Brain microvascular endothelial cell (primary cell): ENCODE measurements around the gene HCN4.

Experiments used
- DNase-seq: peaks from one replicate; pipeline ENCODE4 v3.0.0-alpha.2; 2020
- H3K27ac ChIP-seq: fragments of 250-450 bp; sonication (Bioruptor Pico); 2 replicates; pipeline ENCODE4 v1.5.1; 2020; ENCODE audit warnings: mild to moderate bottlenecking, moderate library complexity
- H3K27me3 ChIP-seq: fragments of 250-450 bp; sonication (Bioruptor Pico); replicated peaks from 2 replicates; pipeline ENCODE4 v1.5.1; 2020; ENCODE audit warnings: mild to moderate bottlenecking
- H3K36me3 ChIP-seq: fragments of 250-450 bp; sonication (Bioruptor Pico); replicated peaks from 2 replicates; pipeline ENCODE4 v1.5.1; 2020; ENCODE audit warnings: mild to moderate bottlenecking
- H3K4me3 ChIP-seq: 2 replicates; pipeline ENCODE4 v1.5.1; 2011; ENCODE audit warnings: low read depth, mild to moderate bottlenecking, control low read depth, low read length, moderate library complexity
- CTCF ChIP-seq: IDR thresholded peaks from 2 replicates; pipeline ENCODE4 v1.5.1; 2011; ENCODE audit warnings: low read depth, mild to moderate bottlenecking, moderate library complexity, low read length, control low read depth, inconsistent platforms; ENCODE audit errors: missing control alignments
- in situ Hi-C: cut with HindIII; loops from 2 replicates; pipeline ENCODE4 v1.10.0; 2017; ENCODE audit warnings: low sequenced_read_pairs, low pct_ligation_motif_present

Gene HCN4

GRCh38 chr15:73326157-73326556 lies 42.6 kb downstream of the HCN4 start:
- DNase-seq, result no peak
- Histone ChIP-seq H3K27me3 (no peaks in the 10 kb centered on the region), H3K36me3 (no peaks in the 10 kb centered on the region), H3K27ac (no peak overlapping the region), H3K4me3 (no peak overlapping the region)
- no peak for TF ChIP-seq CTCF
- in situ Hi-C loops, result no loop called here

- H3K4me3 ChIP-seq, result no peak overlapping the region
- no peaks in the 10 kb centered on the region for H3K36me3 ChIP-seq
- in situ Hi-C loops, result no loop called here
- H3K27me3 ChIP-seq, result no peaks in the 10 kb centered on the region
- peak; percentile 33 for TF ChIP-seq CTCF
- no peak overlapping the region for H3K27ac ChIP-seq
- no peak for DNase-seq
These were observed 43.4 kb downstream of the HCN4 start for GRCh38 chr15:73325191-73325861.

GRCh38 chr15:73324496-73325170 lies 44.1 kb downstream of the HCN4 start:
- Histone ChIP-seq H3K36me3 (no peaks in the 10 kb centered on the region), H3K27me3 (no peaks in the 10 kb centered on the region), H3K4me3 (no peak overlapping the region), H3K27ac (no peak overlapping the region)
- no peak for TF ChIP-seq CTCF
- no peak for DNase-seq
- in situ Hi-C loops, result no loop called here

- TF ChIP-seq CTCF, result no peak
- in situ Hi-C loops, result no loop called here
- Histone ChIP-seq H3K27me3 (peaks cover 2% of the 10 kb centered on the region), H3K36me3 (no peaks in the 10 kb centered on the region), H3K27ac (no peak overlapping the region), H3K4me3 (no peak overlapping the region)
- no peak for DNase-seq
These were observed 44.8 kb downstream of the HCN4 start for GRCh38 chr15:73323956-73324355.

- Histone ChIP-seq H3K27me3 (peaks cover 2% of the 10 kb centered on the region), H3K36me3 (no peaks in the 10 kb centered on the region), H3K27ac (no peak overlapping the region), H3K4me3 (no peak overlapping the region)
- in situ Hi-C loops, result no loop called here
- DNase-seq, result no peak
- no peak for TF ChIP-seq CTCF
These were observed 45.3 kb downstream of the HCN4 start for GRCh38 chr15:73323374-73323955.
